Raji (cell line): ENCODE measurements around the gene ZC3HAV1L.

Source experiments
- POLR2A ChIP-seq: IDR thresholded peaks from 2 replicates; pipeline ENCODE4 v1.6.1; 2011; ENCODE audit warnings: low read depth, low read length, control low read depth; ENCODE audit not compliant: insufficient read depth

The ZC3HAV1L gene

DNA sequence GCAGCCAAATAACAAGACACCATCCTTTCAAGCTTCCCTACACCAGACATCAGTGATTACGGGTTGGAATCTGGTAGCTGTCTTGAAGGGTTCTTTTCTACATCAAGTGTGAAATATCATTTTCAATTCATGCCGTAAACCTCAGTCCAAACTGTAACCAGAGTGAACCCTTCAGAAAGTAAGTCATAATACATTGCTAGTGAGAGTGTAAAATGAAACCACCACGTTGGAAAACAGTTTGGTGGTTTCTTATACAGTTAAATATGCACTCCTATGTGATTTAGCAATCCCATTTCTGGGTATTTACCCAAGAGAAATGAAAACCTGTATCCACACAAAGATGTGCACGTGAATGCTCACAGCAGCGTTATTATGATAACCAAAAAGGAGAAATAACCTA is 25.6 kb upstream of the ZC3HAV1L start:
- TF ChIP-seq POLR2A: no peak

- no peak for TF ChIP-seq POLR2A
Observed at GRCh38 chr7:139060695-139061237, 24.9 kb upstream of the ZC3HAV1L start.

DNA sequence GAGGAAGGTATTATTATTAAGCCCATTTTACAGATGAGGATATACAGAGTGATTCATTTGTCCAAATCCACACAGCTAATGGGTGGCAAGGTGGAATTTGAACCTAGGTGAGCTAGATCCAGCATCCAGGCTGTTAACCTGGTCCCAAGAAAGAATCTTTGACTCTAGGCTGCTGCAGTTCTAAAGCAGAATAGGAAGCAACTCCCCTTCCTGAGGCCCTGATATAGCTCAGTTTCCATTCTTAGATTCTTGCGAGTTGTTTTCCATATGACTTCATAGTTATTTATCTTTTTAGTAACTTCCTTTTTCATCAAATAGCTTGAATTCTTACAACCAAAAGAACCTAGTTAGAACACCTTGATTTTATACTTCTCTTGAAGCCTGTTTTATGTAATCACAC is 24.1 kb upstream of the ZC3HAV1L start:
- no peak for TF ChIP-seq POLR2A

DNA sequence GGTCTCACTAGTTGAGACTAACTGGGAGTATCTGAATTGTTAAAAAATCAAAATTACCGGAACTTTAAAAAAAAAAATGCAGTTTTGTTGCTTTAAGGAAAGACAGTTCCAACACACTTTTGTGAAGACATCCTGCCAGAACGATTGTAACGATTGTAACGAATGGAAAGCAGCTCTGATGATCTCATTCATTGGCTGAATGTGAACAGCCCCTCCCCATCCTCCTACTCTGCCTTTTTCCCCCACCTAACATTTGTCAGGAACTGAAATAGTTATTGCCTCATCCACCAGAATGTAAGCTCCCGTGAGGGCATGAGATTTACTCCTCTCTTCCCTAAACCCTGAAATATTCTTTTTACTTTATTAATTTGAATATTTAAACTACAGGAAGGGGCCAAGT is 23.1 kb upstream of the ZC3HAV1L start:
- TF ChIP-seq POLR2A: no peak

- TF ChIP-seq POLR2A: no peak
Observed at GRCh38 chr7:139055674-139056073, 19.8 kb upstream of the ZC3HAV1L start.

GRCh38 chr7:139054101-139054500 is 18.3 kb upstream of the ZC3HAV1L start:
- no peak for TF ChIP-seq POLR2A

GRCh38 chr7:139051655-139052054 is 15.8 kb upstream of the ZC3HAV1L start:
- TF ChIP-seq POLR2A: no peak

DNA sequence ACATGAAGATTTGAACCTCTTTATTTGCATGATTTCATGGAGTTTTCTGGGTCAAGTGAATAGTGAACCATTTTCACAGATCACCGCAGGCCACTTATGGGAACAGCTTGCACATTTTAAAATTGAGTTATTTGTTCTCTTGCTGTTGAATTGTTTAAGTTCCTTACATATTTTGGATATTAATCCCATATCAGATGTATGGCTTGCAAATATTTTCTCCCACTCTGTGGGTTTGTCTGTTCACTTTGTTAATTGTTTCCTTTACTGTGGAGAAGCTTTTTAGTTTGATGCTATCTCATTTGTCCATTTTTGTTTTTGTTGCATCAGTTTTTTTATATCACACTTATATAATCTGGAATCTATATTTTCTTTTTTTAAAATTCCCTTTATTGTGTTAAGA is 14.1 kb upstream of the ZC3HAV1L start:
- no peak for TF ChIP-seq POLR2A

DNA sequence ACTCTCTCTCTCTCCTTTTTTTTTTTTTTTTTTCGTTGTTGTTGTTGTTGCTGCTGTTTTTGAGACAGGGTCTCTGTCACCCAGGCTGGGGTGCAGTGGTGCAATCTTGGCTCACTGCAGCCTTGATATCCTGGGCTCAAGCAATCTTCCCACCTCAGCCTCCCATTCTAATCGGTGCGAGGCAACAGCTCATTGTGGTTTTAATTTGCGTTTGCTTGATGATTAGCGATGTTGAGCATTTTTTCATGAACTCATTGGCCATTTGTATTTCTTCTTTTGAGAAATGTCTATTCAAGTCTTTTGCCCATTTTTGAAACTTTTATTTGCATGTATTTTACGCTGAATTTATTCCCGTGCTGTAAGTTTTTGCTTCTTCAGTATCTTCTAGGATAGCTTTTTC is 13.3 kb upstream of the ZC3HAV1L start:
- TF ChIP-seq POLR2A: no peak

DNA sequence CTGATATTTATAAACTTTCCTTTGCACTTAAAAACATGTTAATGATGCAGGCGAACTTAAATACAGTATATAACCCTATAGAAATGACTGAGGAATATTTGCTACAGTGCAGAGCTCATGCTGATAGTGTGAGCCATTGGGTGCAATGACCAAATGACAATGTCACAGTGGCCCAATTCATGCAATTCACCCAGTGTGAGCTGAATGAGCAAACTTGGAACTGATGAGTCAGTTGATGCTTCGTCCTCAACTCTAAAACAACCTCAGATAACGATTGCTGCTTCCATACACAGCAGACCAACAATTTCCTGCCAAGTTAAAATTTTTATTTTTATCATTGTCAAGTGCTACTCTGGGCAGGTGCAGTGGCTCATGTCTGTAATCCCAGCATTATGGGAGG is 12.1 kb upstream of the ZC3HAV1L start:
- TF ChIP-seq POLR2A: no peak

- TF ChIP-seq POLR2A: no peak
Observed at GRCh38 chr7:139046143-139046542, 10.3 kb upstream of the ZC3HAV1L start.

- TF ChIP-seq POLR2A: no peak
Observed at GRCh38 chr7:139044813-139045794, 9.3 kb upstream of the ZC3HAV1L start.

DNA sequence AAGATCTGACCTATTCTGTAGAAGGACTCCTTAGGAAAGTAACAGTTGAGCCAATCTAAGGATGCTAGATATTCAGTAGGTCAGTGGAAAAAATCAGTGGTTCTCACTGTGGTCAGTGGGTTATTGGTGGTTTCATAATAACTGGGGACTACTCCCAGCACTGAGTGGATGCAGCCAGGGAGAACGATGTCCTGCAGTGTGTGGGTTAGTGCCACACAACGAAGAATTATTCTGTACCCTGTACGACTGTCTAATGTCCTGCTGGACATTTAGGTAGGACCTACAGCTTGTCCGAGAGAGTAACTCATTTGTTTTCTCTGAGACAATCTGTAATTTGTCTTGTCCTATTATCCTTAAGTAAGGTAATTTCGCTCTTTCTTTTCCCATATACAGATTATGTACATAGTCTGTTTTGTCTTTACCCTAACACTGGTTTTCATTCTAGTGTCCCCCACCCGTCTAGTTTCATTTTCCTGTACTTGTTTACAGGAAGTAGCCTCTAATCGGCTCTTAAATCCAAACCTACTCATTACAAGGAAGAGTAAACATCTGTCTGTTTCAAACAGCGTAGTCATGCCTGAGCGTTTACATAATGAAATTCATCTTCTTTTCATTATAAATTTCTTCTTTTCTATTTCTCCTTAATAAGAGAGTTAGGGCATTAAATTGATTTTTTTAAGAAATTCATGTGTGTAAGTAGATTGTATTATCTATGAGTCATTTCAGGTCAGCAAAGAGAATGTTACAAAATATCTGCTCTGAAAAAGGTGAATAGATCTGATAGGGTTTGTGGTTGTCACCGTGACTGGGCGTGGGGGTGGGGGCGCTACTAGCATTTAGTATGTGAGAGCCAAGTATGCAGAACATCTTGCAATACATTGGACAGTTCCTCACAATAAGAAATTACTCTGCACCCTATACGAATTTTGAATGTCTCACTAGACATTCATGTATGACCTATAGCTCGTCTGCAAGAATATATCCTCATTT is 8.3 kb upstream of the ZC3HAV1L start:
- TF ChIP-seq POLR2A: no peak

- no peak for TF ChIP-seq POLR2A
Observed at GRCh38 chr7:139041378-139042085, 5.7 kb upstream of the ZC3HAV1L start.

- no peak for TF ChIP-seq POLR2A
Observed at GRCh38 chr7:139038691-139039090, 2.8 kb upstream of the ZC3HAV1L start.
